GM18526 (cell line): ENCODE measurements around the gene GLIS2.
A peak's percentile ranks its signal among the peaks of the same experiment; 100 is the strongest.

Experiments used
- POLR2A ChIP-seq: IDR thresholded peaks from 3 replicates; pipeline ENCODE4 v1.6.1; 2011; ENCODE audit not compliant: insufficient read length; ENCODE audit errors: extremely low read depth

GLIS2 gene

GRCh38 chr16:4372578-4373355 lies 56.9 kb downstream of the GLIS2 start:
- no peak for TF ChIP-seq POLR2A

- no peak for TF ChIP-seq POLR2A
Observed at GRCh38 chr16:4373356-4373908, 57.6 kb downstream of the GLIS2 start.

DNA sequence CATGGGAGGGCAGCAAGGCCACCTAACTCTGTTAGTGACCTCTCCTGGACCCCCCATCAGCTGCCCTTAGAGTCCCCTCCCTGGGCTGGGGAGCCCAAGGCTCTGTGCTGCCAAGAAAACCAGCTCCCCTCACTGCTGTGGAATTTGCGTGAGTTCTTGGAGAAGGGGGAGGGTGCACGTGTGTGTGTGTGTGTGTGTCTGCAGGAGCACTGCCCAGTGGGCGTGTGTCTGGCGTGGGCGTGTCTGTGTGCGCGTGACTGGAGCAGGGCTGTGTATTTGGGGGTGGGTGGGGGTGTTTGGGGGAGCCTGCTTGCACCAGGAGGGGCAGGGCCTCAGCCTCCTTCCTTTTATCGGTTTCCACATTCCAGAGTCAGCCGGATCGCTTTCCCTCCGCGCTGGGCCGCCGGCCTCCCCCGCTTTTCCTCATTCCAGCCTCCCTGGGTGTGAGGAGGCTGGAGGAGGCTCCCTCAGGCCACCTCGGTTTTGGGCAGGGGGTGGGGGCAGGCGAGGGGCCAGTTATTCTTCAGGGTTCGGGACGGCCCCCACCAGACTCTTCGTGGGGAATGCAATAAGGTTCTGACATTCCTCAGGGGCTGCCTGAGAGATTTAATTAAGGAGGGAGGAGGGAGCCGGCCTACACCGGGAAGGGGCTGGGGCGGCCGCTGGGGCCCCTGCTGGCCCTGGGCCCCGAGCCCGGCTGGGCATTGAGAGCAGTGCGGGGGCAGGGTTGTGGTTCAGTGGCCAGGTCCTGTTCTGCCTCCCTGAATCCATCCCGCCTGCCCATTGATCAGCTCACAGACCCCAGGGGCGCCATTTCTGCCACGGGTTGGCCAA lies 58.3 kb downstream of the GLIS2 start:
- no peak for TF ChIP-seq POLR2A

DNA sequence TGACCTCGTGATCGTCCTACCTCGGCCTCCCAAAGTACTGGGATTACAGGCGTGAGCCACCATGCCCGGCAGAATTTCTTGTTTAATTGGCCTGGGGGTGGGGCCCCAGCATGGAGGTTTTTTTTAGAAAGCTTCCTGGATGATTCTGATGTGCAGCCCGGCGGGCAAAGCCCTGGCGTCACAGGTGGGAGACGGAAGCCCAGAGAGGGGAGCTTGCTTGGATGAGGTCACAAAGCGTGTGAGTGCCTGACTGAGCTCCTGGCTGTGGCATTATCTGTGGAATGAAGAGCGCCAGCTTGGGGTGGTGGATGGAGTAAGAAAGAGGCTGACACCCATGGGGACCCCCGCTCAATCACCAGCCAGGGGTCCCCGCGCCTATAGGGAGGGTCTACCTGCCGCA lies 59.9 kb downstream of the GLIS2 start:
- TF ChIP-seq POLR2A = no peak

- no peak for TF ChIP-seq POLR2A
Observed at GRCh38 chr16:4376126-4376892, 60.4 kb downstream of the GLIS2 start.

DNA sequence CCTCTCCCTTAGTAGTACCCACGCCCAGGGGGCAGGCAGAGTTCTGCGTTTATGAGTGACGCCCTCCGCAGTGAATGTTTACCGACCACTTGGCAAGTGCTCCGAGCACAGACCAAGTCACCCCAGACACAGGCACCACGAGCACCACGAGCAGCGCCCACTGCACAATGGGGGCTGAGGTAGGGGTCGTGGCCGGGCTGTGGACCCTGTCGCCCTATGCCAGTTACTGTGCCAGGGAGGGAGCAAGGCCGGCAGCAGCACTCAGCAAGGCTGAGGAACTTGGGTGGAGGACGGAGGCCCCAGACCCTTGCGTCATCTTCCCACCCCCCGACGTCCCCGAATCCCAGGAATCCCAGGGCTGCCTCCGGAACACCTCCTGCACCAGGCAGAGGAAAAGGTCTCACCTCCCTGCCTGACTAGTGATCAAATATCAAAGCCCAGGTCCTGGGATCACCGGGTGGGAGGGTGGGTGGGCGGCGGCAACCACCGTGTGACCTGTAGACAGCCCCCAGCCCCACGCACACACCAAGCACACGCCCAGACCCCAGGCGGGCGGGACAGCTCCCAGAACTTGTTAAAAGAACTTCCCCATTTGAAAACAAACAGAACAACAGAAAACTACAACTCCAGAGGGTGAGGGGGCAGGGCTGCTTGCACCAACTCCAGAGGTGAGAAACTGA lies 61.2 kb downstream of the GLIS2 start:
- TF ChIP-seq POLR2A = no peak

- no peak for TF ChIP-seq POLR2A
Observed at GRCh38 chr16:4377573-4378154, 61.8 kb downstream of the GLIS2 start.

DNA sequence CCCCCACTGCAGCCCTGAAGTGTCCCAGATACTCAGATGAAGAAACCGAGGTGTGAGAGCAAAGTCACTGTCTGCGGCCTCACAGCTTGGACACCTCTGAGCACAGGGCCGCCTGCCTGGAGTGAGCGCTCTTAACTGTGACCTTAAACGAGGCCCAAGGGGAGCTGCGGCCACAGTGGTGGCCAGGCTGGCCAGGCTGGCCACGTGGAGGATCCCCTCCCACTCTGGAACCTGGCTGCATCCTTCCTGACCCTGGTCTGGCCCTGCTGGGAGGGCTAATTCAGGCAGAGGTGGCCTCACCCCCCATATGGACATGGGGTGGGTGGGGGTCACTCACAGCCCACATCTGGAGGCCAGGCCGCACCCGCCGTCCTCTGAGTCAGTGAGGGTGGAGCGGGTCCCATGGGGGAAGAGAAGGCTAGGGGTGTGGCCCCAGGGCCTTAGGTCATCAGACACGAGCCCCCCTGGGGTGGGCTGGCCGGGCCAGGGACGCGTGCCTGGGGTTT lies 62.3 kb downstream of the GLIS2 start:
- TF ChIP-seq POLR2A = no peak

GRCh38 chr16:4378999-4379690 lies 63.3 kb downstream of the GLIS2 start:
- no peak for TF ChIP-seq POLR2A

DNA sequence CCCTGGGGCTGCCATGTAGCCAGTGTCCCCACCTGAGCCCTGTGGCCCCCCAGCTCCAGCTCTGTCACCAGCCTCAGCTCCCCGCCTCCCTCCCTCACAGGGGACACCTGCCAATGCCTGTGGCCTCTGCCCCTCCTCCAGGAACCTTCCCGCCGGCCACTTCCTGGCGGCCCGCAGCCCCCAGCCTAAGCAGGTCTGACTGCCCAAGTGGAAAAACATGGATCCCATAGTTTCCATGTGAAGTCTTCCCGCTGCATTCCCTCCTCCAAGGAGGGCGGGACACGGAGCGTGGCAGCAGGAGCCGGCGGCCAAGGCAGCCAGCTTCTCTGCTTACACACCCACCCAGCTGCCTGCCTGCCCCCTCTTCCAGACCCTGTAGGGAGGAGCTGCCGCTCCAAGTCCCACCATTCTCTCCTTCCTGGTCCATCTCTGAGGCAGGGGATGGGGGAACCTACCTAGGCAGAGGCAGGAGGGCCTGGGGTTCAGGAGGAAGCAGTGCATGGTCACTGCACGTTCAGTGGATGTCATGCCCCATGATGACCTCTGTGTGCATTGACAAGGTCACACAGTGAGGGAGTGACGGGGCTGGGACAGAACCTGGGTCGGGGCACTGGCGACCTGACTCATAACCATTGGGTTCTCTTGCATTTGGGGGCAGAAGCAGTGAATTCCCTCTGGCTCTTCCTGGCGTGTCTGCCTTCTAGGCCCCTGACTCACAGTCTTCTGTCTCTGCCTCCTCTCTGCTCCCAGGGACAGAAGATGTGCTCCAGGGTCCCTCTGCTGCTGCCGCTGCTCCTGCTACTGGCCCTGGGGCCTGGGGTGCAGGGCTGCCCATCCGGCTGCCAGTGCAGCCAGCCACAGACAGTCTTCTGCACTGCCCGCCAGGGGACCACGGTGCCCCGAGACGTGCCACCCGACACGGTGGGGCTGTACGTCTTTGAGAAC lies 64.5 kb downstream of the GLIS2 start:
- peak; percentile 9 for TF ChIP-seq POLR2A

- no peak for TF ChIP-seq POLR2A
Observed at GRCh38 chr16:4381072-4381934, 65.4 kb downstream of the GLIS2 start.
